Stimulated activated CD4-positive, alpha-beta T cell treated with anti-CD3 and anti-CD28 coated beads, Interleukin-12 subunit alpha, Interleukin-12 subunit beta, amount 100 ng/mL, for 48 hours (primary cell): Measurements from ENCODE around the gene PTPRN2.
"Not testable (repeated sequence)": the region's sequence is repeated elsewhere in the genome, so short reads cannot be mapped to it uniquely, and the experiment has no call there.

Source experiments
- DNase-seq, 3 donors: peaks; one replicate each; pipeline ENCODE4 v3.0.0-alpha.2; 2020; ENCODE audit warnings: low read depth in 2 of 3, low spot score in 1 of 3

The PTPRN2 gene

DNA sequence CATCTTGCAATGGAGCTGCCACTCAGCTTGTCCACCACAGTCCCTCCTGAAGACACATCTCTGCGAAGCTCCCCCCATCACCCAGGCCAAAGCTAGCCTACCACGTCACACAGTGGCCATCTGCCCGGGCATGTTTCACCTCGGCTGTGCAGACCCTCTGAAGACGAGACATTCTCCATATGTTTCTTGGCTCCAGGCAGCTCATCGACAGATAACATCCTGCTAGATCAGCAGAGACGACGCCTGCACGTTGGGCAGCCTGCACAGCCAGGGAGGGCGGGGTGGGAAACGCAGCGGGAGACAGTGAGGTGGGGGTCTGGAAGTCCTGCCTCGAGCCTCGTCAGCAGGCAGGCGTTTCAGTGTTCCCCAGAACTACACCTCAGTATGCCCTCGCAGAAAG, 53.0 kb downstream of the PTPRN2 start:
- DNase-seq, result no peak

DNA sequence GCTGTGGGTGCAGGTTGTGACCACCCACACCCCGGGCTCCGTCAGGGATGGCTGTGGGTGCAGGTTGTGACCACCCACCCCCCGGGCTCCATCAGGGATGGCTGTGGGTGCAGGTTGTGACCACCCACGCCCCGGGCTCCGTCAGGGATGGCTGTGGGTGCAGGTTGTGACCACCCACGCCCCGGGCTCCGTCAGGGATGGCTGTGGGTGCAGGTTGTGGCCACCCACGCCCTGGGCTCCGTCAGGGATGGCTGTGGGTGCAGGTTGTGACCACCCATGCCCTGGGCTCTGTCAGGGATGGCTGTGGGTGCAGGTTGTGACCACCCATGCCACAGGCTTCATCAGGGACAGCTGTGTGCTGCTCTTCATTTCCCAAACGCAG, 53.5 kb downstream of the PTPRN2 start:
- not testable (repeated sequence) for DNase-seq

DNA sequence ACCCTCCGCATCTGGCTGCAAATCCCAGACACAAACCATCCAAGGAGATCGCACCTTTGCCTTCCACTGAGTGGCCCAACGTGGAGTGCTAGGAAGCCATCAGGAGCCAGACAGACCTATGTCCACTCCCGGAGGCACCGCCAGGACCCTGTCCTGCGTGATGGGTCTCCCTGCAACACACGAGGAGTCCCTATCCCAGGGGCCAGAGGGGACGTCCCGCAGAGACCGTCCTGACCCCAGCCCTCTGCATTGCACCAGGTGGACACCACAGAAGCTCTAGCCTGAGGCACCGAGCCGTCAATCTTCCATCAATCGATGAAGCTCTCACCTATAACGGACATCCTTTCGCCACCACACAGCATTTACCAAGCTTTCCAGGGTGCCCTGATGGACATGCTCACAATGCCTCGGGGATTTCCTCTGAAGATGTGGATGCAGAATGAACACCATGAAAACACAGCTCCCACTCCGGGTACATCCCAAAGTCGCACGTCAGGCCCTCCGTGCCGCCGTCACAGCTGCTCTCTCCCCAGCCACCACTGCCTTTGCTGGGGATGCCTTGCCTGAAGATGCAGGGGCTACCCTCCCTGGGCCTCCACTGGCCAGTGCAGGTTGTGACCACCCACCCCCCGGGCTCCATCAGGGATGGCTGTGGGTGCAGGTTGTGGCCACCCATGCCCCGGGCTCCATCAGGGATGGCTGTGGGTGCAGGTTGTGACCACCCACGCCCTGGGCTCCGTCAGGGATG, 54.1 kb downstream of the PTPRN2 start:
- no peak for DNase-seq

DNA sequence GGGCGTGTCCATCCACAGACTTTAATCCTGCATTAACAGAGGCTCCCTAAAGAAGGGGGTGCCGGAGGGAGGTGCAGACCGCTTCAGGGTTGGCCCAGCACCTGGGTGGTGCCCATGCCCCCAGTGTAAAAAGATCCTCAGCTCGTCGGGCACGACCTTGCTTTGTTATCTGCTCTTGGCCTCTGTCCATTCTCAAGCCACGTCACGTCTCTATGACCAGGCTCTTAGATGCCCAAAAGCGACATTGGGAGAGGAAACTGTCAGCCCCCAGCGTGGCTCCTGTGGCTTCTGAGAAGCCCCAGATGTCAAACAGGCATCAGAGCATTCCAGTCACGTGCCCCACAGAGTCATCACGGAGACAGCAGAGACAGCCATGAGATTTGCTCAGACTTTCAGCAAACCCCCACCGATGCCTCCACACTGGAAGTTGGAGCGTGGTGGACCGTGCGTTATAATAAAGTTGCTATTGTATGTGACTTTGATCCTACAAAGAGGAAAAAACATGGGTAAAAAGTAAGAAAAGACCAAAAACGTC, 55.5 kb downstream of the PTPRN2 start:
- no peak for DNase-seq

DNA sequence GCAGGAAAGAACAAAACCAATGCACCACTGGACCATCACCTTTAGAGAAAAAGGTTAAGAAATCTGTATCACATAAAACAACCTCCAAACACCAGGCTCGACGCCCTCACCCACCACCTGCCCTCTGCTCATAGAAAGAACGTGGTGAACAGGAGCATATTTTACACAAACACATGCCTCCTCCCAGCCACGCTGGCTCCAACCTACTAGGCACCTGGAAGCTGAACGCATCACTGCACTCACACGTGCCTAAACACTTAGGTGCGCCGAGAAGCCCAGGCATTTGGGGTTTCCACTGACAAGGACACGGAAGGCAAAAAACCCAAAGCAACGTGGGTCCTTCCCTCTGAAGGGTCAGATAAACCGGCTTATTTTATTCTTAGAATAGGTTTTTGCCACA, 56.0 kb downstream of the PTPRN2 start:
- no peak for DNase-seq

DNA sequence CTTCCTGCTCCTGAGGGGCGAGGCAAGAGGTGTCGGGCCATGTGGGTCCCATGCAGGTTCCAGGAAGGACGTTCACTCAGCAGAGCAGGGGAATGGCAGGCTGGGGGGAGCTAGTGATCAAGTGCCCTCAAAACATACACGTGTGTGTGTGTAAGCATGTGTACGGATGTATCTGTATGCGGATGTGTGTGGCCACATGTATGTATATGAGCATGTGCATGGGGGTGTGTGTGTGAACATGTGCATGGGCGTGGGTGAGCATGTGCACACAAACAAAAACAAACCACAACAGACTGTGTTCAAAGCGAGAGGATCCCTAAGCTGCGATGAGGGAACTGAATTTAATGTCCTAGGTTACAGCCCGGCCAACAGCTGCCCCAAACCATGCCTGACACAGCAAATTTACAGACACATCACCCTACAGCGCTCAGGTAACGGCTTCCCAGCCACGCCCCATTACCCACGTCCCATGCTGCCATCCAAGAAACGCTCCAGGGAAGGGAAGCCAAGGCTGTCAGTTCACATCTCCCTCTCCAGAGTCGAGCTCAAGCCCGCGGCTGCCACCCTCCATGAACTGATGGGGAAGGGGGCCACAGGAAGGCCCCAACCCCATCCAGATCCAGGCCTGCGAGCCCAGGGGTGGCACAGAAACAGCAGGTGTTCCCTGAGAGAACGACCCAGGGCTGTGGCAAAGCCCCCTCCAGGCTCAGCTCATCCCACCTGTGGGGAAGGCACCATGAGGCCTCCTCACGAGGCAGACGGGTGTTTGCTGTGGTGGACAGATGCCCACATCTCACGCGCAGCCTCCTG, 56.6 kb downstream of the PTPRN2 start:
- DNase-seq, result no peak

DNA sequence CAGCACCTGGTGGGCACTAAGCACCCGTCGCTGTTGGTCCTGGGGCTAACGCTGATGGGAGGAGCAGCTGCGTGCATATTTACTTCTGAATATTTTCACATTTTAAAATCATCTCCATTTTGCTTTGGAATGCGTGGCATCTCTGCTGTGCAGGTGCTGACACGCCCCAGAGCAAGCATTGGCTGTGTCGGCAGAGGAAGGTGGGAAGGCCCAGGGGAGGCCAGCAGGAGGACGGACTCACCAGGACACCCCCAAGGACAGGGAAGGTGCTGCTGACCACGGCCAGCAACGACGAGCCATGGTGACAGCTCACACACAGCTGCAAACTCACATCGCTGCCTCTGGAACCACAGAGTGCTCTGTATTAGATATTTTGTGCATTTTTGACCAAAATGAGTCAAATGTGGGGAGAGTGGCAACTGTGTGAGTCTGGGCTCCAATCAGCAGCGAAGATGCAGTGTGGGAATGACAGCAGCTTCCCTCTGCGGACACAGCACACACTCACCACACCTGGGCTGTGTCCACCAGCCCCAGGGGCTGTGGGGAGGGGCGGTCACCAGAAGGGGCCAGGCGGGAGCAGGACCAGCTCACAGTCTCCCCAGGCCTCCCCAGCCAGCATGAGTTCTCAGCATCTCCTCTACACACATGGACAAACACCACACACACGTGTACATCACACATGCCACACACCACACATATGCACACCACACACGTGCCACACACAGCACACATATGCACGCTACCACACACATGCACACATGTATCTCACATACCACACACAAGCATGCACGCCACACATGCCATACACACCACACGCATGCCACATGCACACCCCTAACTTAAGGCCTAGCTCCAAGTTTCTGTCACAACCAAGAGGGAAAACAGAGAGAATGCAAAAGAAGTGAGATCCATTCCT, 58.2 kb downstream of the PTPRN2 start:
- DNase-seq, result no peak

DNA sequence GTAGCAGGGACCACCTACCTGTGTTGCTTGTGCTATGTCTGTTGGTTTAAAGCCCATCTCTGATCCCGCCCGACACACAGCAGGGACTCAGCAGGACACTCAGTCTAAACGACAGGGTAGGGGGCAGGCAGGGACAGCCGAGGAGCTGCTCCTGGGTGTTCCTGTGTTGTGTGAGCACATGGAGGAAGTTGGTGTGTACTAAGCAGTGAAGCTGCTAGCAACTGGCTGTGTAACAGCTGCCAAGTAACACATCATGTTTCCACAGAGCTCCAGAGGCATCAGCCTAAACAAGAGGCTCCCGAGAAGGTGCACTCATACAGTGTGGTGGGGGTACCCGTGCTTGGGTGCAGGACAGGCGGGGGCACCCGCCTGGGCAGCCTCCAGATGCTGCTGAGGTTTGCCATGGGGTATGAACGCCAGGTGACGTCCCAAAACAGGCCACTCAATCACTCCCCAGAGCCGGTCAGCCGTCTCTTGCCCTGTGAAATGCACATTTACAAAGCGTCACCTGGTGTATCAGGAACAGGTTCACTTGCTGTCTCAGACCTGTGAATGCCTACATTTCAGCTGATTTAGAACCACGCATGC, 59.6 kb downstream of the PTPRN2 start:
- DNase-seq, result no peak

DNA sequence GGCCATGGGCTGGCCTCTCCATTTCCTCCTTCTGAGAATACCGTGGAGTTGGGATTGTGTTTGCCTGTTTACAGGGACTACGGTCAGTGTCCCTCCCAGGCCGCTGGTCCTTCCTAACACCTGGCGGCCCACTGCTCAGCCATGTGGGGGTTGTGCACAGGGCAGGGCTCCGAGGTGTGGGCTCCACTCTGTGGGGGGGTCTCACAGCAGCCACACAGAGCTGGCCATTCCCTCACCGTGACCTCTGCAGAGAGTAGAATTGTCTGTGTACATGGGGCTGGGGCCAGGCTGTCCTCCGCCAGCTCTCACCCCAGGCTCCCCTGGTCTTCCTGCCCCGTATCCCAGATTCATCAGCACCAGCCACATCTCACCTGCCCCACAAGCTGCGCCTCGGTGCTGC, 60.1 kb downstream of the PTPRN2 start:
- no peak for DNase-seq

DNA sequence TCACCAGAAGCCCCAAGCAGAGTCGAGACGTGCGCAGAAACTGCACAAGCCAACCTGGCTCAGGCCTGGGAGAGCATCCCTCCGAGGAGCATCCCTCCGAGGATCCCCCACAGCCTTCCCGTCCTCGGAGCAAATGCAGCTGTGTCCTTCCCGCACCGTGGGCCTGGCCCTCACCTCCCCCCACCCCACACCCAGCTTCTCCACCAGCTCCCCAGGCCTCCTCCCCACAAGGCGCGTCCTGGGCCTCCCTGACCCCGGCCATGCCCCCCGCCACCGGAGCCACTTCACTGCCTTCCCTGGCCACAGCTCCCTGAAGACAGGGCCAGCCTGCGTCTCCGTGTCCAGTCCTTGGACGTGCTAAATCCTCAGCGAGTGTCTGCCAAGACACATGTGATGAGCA, 60.6 kb downstream of the PTPRN2 start:
- DNase-seq, result no peak

DNA sequence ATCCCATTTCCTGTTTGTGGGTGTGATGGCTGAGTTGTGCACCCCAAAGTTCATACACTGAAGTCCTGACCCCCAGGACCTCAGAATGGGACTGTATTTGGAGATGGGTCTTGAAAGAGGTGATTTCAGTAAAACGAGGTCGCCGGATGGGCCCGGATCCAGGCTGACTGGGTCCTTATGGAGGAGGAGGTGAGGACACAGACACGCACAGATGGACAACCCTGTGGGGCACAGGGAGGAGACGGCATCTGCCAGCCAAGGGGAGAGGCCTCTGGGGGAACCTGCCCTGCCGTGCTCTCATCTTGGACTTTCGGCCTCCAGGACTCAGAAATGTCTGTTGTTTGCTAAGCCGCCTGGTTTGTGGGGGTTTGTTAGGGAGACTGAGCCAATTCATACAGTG, 61.1 kb downstream of the PTPRN2 start:
- no peak for DNase-seq

DNA sequence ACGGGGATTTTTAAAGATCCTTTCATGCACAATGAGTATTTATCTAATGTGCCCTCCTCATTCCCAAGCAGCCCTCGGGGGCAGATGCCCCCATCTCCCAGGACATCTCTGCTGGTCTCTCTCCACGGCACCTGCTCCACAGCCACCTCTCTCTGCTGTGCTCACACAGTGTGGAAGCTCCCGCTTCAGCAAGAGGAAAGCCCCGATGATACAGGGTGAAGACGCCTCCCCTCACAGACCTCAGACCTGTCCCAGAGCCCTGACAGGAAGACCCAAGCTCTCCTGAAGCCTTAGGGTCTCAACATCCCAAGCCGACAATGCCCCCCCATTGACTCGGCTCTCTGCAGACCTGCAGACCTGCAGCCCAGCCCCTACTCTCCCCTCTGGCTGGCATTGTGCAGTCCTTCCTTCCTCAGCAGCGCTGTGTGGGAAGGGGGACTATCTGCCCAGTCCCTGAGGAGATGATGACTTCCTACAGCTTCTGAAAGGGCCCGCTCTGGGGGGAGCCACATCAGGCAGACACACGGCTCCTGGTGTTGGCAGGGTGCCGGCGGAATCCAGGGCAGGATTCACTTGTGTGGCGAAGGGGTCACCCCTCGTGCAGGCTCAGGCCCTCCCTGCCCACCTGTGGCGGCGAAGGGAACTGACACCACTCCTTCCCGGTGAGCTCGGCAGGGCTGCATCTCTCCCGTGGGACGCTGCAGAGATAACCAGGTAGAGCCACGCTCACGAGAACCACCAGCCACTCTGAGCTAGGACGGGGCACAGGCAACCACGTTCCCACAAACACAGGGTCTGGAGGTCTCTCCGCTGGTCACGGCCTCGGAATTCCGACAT, 61.8 kb downstream of the PTPRN2 start:
- no peak for DNase-seq

DNA sequence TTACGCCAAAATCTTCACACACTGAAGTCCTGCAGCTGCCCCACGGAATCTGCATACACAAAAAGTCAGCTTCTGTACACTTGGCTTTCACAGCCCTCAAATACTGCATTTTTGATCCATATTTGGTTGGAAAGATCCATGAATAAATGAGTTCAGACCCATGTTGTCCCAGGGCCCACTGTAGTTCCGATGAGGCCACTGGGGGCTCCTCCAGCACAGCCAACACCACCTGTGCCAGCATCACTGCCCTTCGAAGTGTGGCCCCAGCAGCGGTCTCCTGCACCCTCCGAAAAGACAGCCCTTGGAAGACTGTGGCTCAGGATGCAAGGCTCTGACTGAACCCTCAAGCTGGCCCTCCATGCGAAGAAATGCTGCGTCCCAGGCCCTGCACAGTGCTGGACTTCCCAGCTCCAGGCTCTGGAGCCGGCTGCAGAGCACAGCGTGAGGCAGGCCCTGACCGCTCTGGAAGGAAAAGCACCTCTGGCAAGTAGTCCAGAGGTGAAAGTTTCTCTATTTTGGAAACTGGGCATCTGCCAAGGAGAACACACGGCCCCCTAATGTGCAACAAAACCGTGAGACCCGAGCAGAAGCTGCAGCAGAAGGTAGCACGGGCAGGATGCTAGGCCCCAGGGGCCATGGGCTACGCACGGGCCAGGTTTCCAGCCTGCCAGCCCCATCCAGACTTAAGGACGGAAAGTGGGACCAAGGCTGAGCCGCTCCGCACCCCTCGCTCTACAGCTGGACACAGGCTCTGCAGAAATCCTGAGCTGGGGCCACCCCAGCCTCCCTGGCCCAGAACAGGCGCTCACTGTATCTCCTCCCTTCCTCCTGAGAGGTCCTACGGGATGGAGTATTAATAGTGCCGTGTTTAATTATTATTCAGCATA, 62.6 kb downstream of the PTPRN2 start:
- no peak for DNase-seq

DNA sequence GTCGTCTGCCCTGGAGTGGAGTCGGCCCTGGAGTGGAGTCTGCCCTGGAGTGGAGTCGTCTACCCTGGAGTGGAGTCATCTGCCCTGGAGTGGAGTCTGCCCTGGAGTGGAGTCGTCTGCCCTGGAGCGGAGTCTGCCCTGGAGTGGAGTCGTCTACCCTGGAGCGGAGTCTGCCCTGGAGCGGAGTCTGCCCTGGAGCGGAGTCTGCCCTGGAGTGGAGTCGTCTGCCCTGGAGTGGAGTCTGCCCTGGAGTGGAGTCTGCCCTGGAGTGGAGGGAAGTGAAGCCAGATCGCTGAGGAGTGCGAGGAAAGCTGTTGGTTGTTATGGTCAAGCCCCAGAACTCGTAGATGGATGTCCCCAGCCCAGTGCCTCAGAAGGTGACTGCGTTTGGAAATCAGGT, 63.3 kb downstream of the PTPRN2 start:
- not testable (repeated sequence) for DNase-seq

DNA sequence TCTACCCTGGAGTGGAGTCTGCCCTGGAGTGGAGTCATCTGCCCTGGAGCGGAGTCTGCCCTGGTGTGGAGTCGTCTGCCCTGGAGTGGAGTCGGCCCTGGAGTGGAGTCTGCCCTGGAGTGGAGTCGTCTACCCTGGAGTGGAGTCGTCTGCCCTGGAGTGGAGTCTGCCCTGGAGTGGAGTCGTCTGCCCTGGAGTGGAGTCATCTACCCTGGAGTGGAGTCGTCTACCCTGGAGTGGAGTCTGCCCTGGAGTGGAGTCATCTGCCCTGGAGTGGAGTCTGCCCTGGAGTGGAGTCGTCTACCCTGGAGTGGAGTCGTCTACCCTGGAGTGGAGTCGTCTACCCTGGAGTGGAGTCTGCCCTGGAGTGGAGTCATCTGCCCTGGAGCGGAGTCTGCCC, 63.7 kb downstream of the PTPRN2 start:
- DNase-seq, result not testable (repeated sequence)

DNA sequence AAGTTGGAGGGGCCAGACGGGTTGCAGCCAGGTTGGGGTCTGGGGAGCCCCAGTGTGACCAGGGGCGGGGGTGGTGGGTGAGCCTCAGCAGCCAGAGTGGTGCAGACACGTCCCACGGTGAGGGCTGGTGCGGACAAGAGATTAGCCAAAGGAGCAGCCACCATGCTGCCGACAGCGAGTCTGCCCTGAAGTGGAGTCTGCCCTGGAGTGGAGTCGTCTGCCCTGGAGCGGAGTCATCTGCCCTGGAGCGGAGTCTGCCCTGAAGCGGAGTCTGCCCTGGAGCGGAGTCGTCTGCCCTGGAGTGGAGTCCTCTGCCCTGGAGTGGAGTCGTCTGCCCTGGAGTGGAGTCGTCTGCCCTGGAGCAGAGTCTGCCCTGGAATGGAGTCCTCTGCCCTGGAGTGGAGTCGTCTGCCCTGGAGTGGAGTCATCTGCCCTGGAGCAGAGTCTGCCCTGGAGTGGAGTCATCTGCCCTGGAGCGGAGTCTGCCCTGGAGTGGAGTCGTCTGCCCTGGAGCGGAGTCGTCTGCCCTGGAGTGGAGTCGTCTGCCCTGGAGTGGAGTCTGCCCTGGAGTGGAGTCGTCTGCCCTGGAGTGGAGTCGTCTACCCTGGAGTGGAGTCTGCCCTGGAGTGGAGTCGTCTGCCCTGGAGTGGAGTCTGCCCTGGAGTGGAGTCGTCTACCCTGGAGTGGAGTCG, 64.3 kb downstream of the PTPRN2 start:
- not testable (repeated sequence) for DNase-seq

DNA sequence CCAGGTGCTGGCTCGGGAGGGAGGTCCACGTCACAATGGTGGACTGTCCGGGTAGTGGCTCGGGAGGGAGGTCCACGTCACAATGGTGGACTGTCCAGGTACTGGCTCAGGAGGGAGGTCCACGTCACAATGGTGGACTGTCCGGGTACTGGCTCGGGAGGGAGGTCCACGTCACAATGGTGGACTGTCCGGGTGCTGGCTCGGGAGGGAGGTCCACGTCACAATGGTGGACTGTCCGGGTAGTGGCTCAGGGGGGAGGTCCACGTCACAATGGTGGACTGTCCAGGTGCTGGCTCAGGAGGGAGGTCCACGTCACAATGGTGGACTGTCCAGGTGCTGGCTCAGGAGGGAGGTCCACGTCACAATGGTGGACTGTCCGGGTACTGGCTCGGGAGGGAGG, 65.8 kb downstream of the PTPRN2 start:
- not testable (repeated sequence) for DNase-seq

DNA sequence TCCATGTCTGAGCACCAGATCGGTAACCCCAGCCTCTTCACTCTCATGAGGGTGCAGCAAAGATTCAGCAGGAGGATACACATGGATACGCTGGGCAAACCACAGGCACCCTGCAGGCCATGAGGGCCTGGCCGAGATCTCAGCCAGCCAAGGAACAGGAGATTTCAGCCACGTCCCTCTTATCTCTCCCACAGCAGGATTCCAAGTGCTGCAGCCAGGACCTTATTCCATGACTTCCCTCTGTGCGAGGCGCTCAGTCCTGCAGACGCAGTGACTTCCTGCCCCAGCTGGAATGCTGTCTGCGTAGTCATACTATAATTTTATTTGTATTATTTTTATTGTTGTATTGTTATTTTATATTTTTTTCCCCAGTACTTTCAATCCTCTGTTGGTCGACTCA, 66.8 kb downstream of the PTPRN2 start:
- DNase-seq, result no peak
